GM23338 (cell line): ENCODE data around the gene LAMC2. TPM values are rescaled to one million over a fixed set of nuclear protein-coding genes. Genes with fewer than 3 reads are reported as not detected.
A peak's percentile ranks its signal among the peaks of the same experiment; 100 is the strongest.

ENCODE experiments used
- ATAC-seq: fragments of 200-7000 bp; cut with Tn5 transposase; 3 replicates; pipeline ENCODE4 v1.9.1; 2020
- DNase-seq: peaks from one replicate; pipeline ENCODE4 v3.0.0-alpha.2; 2015; ENCODE audit warnings: low spot score
- H2AFZ ChIP-seq: fragments of 200-600 bp; sonication (generic); 2 replicates; pipeline ENCODE4 v1.8.0; 2016; ENCODE audit warnings: antibody characterized with exemption, mild to moderate bottlenecking, moderate library complexity
- H3F3A ChIP-seq: fragments of 200-600 bp; sonication (generic); replicated peaks from 2 replicates; pipeline ENCODE4 v1.8.0; 2017; ENCODE audit warnings: antibody characterized with exemption, mixed run types, low read depth
- H3K27ac ChIP-seq: fragments of 200-600 bp; sonication (generic); 2 replicates; pipeline ENCODE4 v1.6.1; 2016; ENCODE audit warnings: low read depth
- H3K27me3 ChIP-seq: fragments of 200-600 bp; sonication (generic); 2 replicates; pipeline ENCODE4 v1.8.0; 2016; ENCODE audit warnings: mild to moderate bottlenecking, mixed run types, moderate library complexity; ENCODE audit not compliant: insufficient read depth
- H3K36me3 ChIP-seq: fragments of 200-600 bp; sonication (generic); 2 replicates; pipeline ENCODE4 v1.8.0; 2016; ENCODE audit warnings: mild to moderate bottlenecking; ENCODE audit not compliant: insufficient read depth
- H3K4me1 ChIP-seq: fragments of 200-600 bp; sonication (generic); 2 replicates; pipeline ENCODE4 v1.8.0; 2016; ENCODE audit warnings: mild to moderate bottlenecking, moderate library complexity; ENCODE audit not compliant: insufficient read depth
- H3K4me2 ChIP-seq: fragments of 200-600 bp; sonication (generic); 2 replicates; pipeline ENCODE4 v1.7.1; 2017; ENCODE audit warnings: mixed run types
- H3K4me3 ChIP-seq: fragments of 200-600 bp; sonication (generic); 2 replicates; pipeline ENCODE4 v1.6.1; 2016; ENCODE audit warnings: mixed run types
- H3K79me2 ChIP-seq: fragments of 200-600 bp; sonication (generic); replicated peaks from 2 replicates; pipeline ENCODE4 v1.8.0; 2017; ENCODE audit warnings: mild to moderate bottlenecking; ENCODE audit not compliant: insufficient read depth
- H3K9me2 ChIP-seq: fragments of 200-600 bp; sonication (generic); 2 replicates; pipeline ENCODE4 v1.8.0; 2017; ENCODE audit not compliant: insufficient read depth
- H4K20me1 ChIP-seq: fragments of 200-600 bp; sonication (generic); replicated peaks from 2 replicates; pipeline ENCODE4 v1.8.0; 2017; ENCODE audit warnings: mild to moderate bottlenecking; ENCODE audit not compliant: insufficient read depth
- H3K27ac Mint-ChIP-seq: 2 replicates; pipeline ENCODE4 v1.8.0; 2020; ENCODE audit warnings: inconsistent platforms, mild to moderate bottlenecking, moderate library complexity, mixed read lengths
- H3K27me3 Mint-ChIP-seq: 3 replicates; pipeline ENCODE4 v1.8.0; 2022; ENCODE audit warnings: low read depth, mild to moderate bottlenecking, moderate library complexity, mixed read lengths, inconsistent platforms; ENCODE audit not compliant: insufficient read depth, poor library complexity
- H3K36me3 Mint-ChIP-seq: 3 replicates; pipeline ENCODE4 v1.8.0; 2021; ENCODE audit warnings: low read depth, mild to moderate bottlenecking, inconsistent platforms, moderate library complexity, mixed read lengths
- H3K4me1 Mint-ChIP-seq: 3 replicates; pipeline ENCODE4 v1.8.0; 2020; ENCODE audit warnings: mild to moderate bottlenecking, inconsistent platforms, mixed read lengths
- H3K4me3 Mint-ChIP-seq: 3 replicates; pipeline ENCODE4 v1.8.0; 2021; ENCODE audit warnings: moderate library complexity, mild to moderate bottlenecking, inconsistent platforms, mixed read lengths
- H3K9me3 Mint-ChIP-seq: 3 replicates; pipeline ENCODE4 v1.8.0; 2020; ENCODE audit warnings: moderate library complexity, mild to moderate bottlenecking, inconsistent platforms, mixed read lengths
- CREB1 ChIP-seq: fragments of 250-450 bp; sonication (Bioruptor Pico); IDR thresholded peaks from 2 replicates; pipeline ENCODE4 v1.5.0; 2020; ENCODE audit warnings: low read depth, mild to moderate bottlenecking, moderate library complexity
- CTCF ChIP-seq, 2 experiments: fragments of 200-600 bp in 1 of 2; sonication (generic) in 1 of 2; conservative IDR thresholded peaks; 2 replicates each; pipeline versions ENCODE4 v1.5.1 to v1.6.1; 2016 to 2017; ENCODE audit warnings: antibody characterized with exemption in 2 of 2, low read depth in 2 of 2, mild to moderate bottlenecking in 2 of 2, moderate library complexity in 1 of 2
- ETS1 ChIP-seq: IDR thresholded peaks from 2 replicates; pipeline ENCODE4 v1.6.1; 2016; ENCODE audit warnings: antibody characterized with exemption
- EZH2 ChIP-seq: fragments of 200-600 bp; sonication (generic); IDR thresholded peaks from one replicate; pipeline ENCODE4 v1.8.0; 2017; ENCODE audit warnings: antibody characterized with exemption, mild to moderate bottlenecking, low read depth; ENCODE audit not compliant: unreplicated experiment
- EZH2phosphoT487 ChIP-seq: fragments of 200-600 bp; sonication (generic); IDR thresholded peaks from one replicate; pipeline ENCODE4 v1.8.1; 2018; ENCODE audit warnings: antibody characterized with exemption; ENCODE audit not compliant: unreplicated experiment
- JUNB ChIP-seq: IDR thresholded peaks from one replicate; pipeline ENCODE4 v1.6.1; 2016; ENCODE audit warnings: antibody characterized with exemption; ENCODE audit not compliant: unreplicated experiment
- NANOG ChIP-seq: IDR thresholded peaks from 2 replicates; pipeline ENCODE4 v1.6.1; 2016; ENCODE audit warnings: antibody characterized with exemption, borderline replicate concordance
- POLR2AphosphoS5 ChIP-seq: IDR thresholded peaks from 2 replicates; pipeline ENCODE4 v1.6.1; 2016; ENCODE audit warnings: antibody characterized with exemption, low read depth
- STAT1 ChIP-seq: IDR thresholded peaks from one replicate; pipeline ENCODE4 v1.6.1; 2016; ENCODE audit warnings: antibody characterized with exemption; ENCODE audit not compliant: unreplicated experiment
- ZNF331 ChIP-seq: fragments of 250-450 bp; sonication (Bioruptor Pico); IDR thresholded peaks from 2 replicates; pipeline ENCODE4 v1.5.0; 2020; ENCODE audit warnings: low read depth, mild to moderate bottlenecking, moderate library complexity
- ZNF462 ChIP-seq: fragments of 250-450 bp; sonication (Bioruptor Pico); IDR thresholded peaks from 2 replicates; pipeline ENCODE4 v1.5.0; 2020; ENCODE audit warnings: mild to moderate bottlenecking, moderate library complexity
- polyA plus RNA-seq: library from polyadenylated mRNA; unstranded; fragments of >200 nt; fragmentation: Nextera tagmentation; extraction: Ambion mirVana; gene quantifications from 2 replicates; pipeline ENCODE4 v1.2.1, GENCODE V29; 2016
- total RNA-seq: library from RNA; depleted of rRNA; stranded (reverse); fragments of >200 nt; shearing (Covaris generic); gene quantifications from 2 replicates; pipeline ENCODE4 v1.2.3, GENCODE V29; 2014

Gene LAMC2
- total and polyA plus RNA-seq, 2 experiments from 2014 or later: 4.3 to 19.5 TPM

- TF ChIP-seq CTCF (conservative IDR thresholded peaks at IDR 0.05; ENCODE audit: low read depth in 2 of 2) (no peak), POLR2AphosphoS5 (no peak), ETS1 (no peak), EZH2phosphoT487 (no peak), JUNB (no peak), ZNF331 (CRISPR knock-in tag) (no peak), NANOG (no peak), CREB1 (CRISPR knock-in tag) (no peak)
These were observed 32.1 kb downstream of the LAMC2 start (continued) for GRCh38 chr1:183218027-183218618.

GRCh38 chr1:183218971-183219615 is 33.0 kb downstream of the LAMC2 start:
- ATAC-seq (peak; percentile 88), DNase-seq (no peak)
- no peaks in the 10 kb centered on the region for H4K20me1 ChIP-seq
- Mint-ChIP-seq H3K27me3 (peaks cover 11% of the 10 kb centered on the region), H3K36me3 (no peaks in the 10 kb centered on the region), H3K9me3 (no peaks in the 10 kb centered on the region), H3K4me3 (no peak overlapping the region), H3K4me1 (peaks cover 26% of the 10 kb centered on the region), H3K27ac (no peak overlapping the region)
- H3K36me3 ChIP-seq: no peaks in the 10 kb centered on the region
- H3K4me3 ChIP-seq: no peak overlapping the region
- H3F3A ChIP-seq: no peaks in the 10 kb centered on the region
- H3K4me2 ChIP-seq: no peak overlapping the region
- peaks cover 10% of the 10 kb centered on the region for H3K4me1 ChIP-seq
- no peaks in the 10 kb centered on the region for H3K79me2 ChIP-seq
- no peak overlapping the region for H3K27ac ChIP-seq
- H3K9me2 ChIP-seq: no peaks in the 10 kb centered on the region
- no peak overlapping the region for H2AFZ ChIP-seq
- H3K27me3 ChIP-seq: no peaks in the 10 kb centered on the region
- TF ChIP-seq EZH2: no peak
- no peak for TF ChIP-seq ETS1
- no peak for TF ChIP-seq JUNB
- no peak for TF ChIP-seq EZH2phosphoT487
- TF ChIP-seq NANOG: no peak
- TF ChIP-seq ZNF462 (CRISPR knock-in tag): no peak
- no peak for TF ChIP-seq ZNF331 (CRISPR knock-in tag)
- no peak for TF ChIP-seq STAT1
- no peak for TF ChIP-seq POLR2AphosphoS5
